Skeletal muscle satellite cell (primary cell): ENCODE measurements around the gene PDX1.
A peak's percentile ranks its signal among the peaks of the same experiment; 100 is the strongest.

Experiments used
- H3K27me3 ChIP-seq: 2 replicates; pipeline ENCODE4 v1.7.0; 2013; ENCODE audit warnings: low read length; ENCODE audit not compliant: control insufficient read depth, insufficient read depth
- H3K36me3 ChIP-seq: 2 replicates; pipeline ENCODE4 v1.7.0; 2013; ENCODE audit warnings: mild to moderate bottlenecking, control low read depth, low read length; ENCODE audit not compliant: insufficient read depth
- H3K4me1 ChIP-seq: 2 replicates; pipeline ENCODE4 v1.7.0; 2013; ENCODE audit warnings: low read length; ENCODE audit not compliant: control insufficient read depth, insufficient read depth
- H3K4me2 ChIP-seq: 2 replicates; pipeline ENCODE4 v1.7.0; 2013; ENCODE audit warnings: mild to moderate bottlenecking, low read length
- H3K4me3 ChIP-seq: 2 replicates; pipeline ENCODE4 v1.7.0; 2013; ENCODE audit warnings: low read length
- H3K9ac ChIP-seq: 2 replicates; pipeline ENCODE4 v1.7.0; 2013; ENCODE audit warnings: mild to moderate bottlenecking, low read depth, low read length, moderate library complexity
- H3K9me3 ChIP-seq: replicated peaks from 2 replicates; pipeline ENCODE4 v1.7.0; 2013; ENCODE audit warnings: mild to moderate bottlenecking, control low read depth, low read length

The PDX1 gene

DNA sequence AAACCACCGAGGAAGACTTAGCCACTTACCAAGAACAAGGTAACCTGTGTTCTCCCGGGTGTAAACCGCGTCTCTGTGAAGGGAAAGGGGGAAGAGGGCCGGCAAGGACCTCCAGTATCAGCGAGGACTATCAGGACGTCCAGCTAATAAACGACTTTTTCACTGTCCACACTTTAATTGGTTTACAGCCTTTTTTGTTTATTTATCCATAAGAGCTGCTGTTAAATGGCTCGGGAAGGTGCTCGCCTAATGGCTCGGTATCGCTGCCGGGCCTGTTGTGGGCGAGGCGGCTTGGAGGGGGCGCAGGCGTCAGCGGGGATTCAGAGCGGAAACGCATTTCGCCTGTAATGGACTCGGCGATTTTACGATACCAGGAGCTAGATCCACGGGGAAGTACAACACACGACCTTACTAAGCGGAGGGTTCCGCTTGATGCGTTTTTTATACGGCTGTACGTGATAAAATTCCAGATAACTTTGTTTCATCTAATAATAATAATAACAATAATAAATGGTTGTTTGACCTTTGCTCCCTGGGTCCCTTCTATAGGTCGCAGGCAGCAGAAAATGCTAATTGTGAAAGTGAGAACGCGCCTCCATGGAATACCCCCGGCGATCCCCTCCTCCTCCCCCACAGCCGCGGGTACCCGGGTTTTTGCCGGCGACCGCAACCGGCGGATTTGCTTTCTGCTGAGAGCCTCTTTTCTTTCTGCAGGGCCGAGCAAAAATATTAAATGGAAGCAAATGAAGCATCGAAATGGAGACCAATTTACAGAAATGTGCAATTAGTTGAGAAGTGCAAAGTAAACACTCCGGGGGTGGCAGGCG, 2.5 kb upstream of the PDX1 start:
- H3K36me3 ChIP-seq, result no peaks in the 10 kb centered on the region
- no peak overlapping the region for H3K9ac ChIP-seq
- H3K9me3 ChIP-seq, result no peaks in the 10 kb centered on the region
- peaks cover 8% of the 10 kb centered on the region for H3K4me1 ChIP-seq
- H3K4me2 ChIP-seq, result no peak overlapping the region
- H3K27me3 ChIP-seq, result peaks cover 70% of the 10 kb centered on the region
- H3K4me3 ChIP-seq, result no peak overlapping the region

DNA sequence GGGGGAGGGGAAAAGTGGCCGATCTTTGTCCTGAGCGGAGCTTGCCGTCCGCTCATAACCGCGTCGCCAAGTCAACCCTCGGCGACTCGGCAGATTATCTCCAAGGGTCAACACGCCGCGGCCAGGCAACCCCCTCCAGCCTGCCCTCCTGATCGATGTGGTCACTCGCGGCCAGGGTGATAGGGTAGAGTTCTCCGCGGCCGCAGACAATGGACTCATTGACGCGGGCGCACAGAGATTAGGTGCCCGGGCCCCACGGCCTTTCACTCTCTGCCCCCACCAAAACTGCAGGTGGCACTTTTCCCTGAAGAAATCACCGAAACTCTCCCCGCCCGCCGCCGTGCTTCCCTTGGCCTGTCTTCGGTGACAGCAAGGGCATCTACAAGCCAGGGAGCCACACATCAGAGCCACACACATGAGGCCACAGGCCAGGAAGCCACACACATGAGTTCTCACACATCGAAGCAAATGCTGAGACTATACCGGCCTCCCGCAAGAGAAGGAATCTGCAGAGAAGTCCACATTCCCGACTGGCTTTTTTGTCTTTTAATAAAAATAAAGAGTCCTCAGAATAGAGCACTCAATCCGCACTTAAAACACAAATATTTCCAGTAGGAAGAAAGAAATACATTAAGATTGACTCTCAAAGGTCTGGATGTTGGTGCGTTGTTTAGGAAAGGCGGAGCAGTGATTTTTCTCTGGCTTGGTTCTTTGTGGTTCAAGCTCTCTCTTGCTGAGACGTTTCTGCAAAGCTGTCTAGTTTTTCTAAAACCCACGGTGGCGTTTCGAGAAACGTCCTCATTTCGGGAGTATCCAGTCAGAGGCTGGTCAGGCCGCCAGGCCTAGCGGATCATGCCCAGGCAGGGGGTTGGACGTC, 1.5 kb upstream of the PDX1 start:
- H3K4me3 ChIP-seq, result no peak overlapping the region
- no peaks in the 10 kb centered on the region for H3K36me3 ChIP-seq
- peaks cover 8% of the 10 kb centered on the region for H3K4me1 ChIP-seq
- peaks cover 80% of the 10 kb centered on the region for H3K27me3 ChIP-seq
- no peak overlapping the region for H3K4me2 ChIP-seq
- no peak overlapping the region for H3K9ac ChIP-seq
- H3K9me3 ChIP-seq, result no peaks in the 10 kb centered on the region

DNA sequence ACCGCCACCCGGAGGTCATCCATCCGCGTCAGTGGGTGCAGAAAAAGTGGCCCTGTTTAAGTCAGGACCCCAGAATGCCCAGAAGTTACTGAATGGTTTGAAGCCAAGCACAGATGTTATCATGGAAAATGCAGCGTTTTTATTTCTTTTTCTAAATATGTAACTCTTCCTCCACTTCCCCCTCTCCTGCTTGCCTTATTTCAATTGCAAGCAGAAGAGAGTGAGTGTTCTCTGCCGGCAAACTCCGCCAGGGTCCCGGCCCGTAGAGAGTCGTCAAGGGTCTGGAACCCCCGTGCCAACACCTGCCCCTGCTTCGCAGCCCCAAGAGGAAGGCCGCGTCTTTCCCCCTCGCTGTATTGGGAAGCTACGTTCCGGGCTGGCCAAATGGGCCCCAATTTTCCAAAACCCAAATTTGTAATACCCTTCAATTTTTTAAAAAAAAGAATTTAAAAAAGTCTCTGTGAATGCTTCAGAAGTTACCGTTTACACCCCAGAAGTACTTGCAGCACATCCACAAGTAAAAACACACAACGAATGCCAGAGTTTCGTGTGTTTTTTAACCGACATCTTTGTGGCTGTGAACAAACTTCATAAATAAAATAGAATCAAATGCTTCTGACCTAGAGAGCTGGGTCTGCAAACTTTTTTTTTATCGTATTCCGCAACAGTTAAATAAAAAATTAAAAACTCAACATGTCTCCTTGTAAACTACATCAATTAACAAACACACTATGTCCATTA, 712 bp upstream of the PDX1 start:
- H3K4me3 ChIP-seq, result no peak overlapping the region
- H3K9ac ChIP-seq, result no peak overlapping the region
- no peak overlapping the region for H3K4me2 ChIP-seq
- no peaks in the 10 kb centered on the region for H3K36me3 ChIP-seq
- peaks cover 87% of the 10 kb centered on the region for H3K27me3 ChIP-seq
- H3K9me3 ChIP-seq, result no peaks in the 10 kb centered on the region
- peaks cover 8% of the 10 kb centered on the region for H3K4me1 ChIP-seq

DNA sequence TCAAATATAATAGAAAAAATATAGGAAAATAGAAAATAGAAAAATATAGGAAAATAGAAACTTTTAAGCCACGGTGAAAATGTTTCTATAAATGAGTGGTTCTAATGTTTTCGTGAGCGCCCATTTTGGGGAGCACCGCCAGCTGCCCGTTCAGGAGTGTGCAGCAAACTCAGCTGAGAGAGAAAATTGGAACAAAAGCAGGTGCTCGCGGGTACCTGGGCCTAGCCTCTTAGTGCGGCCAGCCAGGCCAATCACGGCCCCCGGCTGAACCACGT, 204 bp upstream of the PDX1 start:
- H3K4me2 ChIP-seq, result peak overlapping the region; percentile 54
- peaks cover 8% of the 10 kb centered on the region for H3K4me1 ChIP-seq
- no peak overlapping the region for H3K4me3 ChIP-seq
- peaks cover 88% of the 10 kb centered on the region for H3K27me3 ChIP-seq
- no peak overlapping the region for H3K9ac ChIP-seq
- H3K9me3 ChIP-seq, result no peaks in the 10 kb centered on the region
- H3K36me3 ChIP-seq, result no peaks in the 10 kb centered on the region

DNA sequence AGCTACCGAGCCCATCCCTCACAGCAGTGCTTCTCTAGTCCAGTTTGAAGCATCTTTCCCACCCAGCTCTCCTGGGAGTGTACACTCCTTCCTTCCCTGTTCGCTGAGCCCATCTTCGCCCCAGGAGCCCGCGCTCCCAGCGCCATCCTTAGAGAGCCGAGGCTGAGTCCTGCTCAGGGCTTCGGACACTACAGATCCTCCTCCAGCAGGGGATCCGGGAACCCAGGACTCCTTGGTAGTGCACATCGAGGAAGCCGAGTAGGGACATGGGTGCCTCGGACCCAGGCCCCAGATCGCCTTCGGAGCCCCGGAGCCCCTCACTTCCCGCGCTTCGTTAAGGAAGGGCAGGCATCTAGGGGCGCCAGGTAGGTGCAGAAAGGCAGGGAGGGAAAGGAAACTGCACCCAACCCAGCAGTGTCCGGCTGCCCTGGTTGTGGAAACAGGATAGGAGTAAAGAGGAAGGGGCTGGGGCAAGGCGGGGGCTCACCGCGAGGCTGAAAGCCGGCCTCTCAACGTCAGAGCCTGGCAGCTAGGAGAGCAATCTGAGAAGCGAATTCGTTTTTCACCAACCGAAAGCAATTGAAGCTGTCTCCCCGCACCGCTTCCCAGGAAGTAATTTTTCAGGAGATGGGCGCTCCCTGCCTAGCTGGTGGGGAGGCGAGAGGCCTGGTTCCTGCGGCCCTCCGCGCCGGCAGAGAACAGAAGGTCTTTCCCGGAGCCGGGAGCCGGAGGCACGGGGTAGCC, 1.0 kb downstream of the PDX1 start:
- Histone ChIP-seq H3K4me3 (peak overlapping the region; percentile 63), H3K36me3 (no peaks in the 10 kb centered on the region), H3K9ac (no peak overlapping the region), H3K9me3 (no peaks in the 10 kb centered on the region), H3K27me3 (peaks cover 92% of the 10 kb centered on the region), H3K4me1 (peaks cover 8% of the 10 kb centered on the region), H3K4me2 (peak overlapping the region; percentile 81)

DNA sequence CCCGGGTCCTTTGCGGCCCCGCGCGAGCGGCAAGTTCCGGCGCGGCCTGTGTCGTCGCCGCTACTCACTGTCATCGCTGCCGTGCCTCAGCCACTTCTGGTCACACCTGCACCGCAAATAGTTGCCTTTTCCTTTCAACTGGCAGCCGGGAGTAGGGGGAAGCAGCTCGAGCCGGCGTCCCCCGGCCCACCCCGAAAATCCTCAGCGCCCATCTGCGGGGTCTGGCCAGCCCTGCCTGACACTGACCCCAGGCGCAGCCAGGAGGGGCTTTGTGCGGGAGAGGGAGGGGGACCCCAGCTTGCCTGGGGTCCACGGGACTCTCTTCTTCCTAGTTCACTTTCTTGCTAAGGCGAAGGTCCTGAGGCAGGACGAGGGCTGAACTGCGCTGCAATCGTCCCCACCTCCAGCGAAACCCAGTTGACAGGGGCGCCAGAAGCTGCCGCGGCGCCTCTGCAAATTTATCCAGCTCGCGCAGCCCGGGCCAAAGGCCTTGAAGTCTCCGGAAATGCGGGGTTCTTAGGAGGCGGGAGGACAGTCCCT, 1.7 kb downstream of the PDX1 start:
- Histone ChIP-seq H3K9ac (no peak overlapping the region), H3K27me3 (peaks cover 96% of the 10 kb centered on the region), H3K4me2 (peak overlapping the region; percentile 81), H3K36me3 (no peaks in the 10 kb centered on the region), H3K9me3 (no peaks in the 10 kb centered on the region), H3K4me1 (peaks cover 8% of the 10 kb centered on the region), H3K4me3 (peak overlapping the region; percentile 63)

DNA sequence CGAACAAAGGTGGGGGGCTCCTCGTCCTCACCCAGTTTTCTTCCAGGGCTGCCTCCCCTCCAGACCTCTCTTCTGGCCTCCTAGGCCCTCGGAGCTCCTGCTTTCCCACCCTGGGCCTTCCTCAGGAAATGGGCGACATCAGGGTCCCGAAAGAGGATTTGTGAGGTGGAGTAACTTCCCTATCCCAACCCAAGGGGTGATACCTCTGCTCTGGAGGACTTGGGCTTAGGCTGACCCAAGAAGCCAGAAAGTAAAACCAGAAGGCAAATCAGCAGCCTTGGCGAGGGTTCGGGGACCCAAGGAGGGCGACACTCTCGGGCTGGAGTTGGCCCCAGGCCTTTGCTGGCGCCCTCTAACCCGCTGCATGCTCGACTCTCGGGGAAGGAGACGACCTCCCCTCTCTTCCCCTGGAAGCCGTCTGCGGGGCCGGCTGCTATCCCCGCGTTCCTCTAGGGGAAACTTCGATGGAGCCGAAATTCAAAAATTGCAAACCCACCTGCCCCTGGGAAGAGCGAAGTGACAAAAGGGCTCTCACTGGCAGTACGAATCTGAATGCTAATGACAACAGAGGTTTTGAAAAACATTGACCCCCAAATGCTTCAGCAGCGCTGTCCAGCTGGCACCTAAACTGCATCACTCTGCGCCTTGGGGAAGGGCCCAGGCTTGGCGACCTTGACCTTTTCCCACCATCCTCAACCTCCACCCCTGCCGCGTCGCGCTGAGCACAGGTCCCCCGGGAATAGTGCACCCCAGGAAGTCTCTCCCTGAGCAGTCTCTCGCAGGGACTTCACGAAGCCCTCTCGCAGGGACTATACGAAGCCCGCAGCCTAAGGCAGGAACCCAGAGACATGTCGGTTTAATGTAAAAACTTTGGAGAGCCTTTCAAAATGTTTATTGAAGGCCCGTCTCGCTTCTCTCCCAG, 2.4 kb downstream of the PDX1 start:
- H3K36me3 ChIP-seq, result no peaks in the 10 kb centered on the region
- no peaks in the 10 kb centered on the region for H3K9me3 ChIP-seq
- H3K4me2 ChIP-seq, result no peak overlapping the region
- no peak overlapping the region for H3K4me3 ChIP-seq
- peaks cover 96% of the 10 kb centered on the region for H3K27me3 ChIP-seq
- peaks cover 8% of the 10 kb centered on the region for H3K4me1 ChIP-seq
- H3K9ac ChIP-seq, result no peak overlapping the region

DNA sequence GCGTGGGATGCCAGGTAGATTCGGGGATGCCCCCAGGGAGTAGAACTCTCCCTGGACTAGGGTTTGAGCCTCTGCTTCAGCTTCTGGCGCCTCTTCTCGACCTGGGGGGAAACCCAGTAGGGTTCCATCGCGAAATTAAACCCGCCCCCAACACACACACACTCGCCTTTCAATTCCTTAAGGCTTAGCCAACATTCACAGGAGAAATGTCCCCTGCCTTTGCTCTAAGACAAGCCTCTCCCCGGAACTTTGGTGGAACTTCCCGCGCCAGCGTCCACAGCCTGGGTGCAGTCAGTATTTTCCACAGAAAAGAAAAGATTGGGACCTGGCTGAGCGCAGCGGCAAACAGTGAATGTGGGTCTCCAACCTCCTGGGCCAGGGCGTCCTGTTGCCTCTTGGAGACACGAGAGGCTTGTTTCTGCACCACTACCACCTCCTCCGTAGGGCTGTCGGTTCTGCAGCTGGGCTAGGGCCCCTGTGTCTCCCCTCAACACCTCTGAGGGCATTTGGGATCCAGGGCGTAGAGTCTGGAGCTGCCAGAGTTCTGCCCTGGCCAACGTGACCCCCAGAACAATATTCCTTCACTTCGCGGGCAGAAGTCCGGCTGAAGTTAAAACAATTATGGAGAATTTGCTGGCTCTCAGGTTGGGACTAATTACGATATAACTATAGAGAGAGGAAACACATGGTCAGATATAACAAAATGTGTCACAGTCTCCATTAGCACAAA, 3.2 kb downstream of the PDX1 start:
- H3K4me1 ChIP-seq, result peaks cover 8% of the 10 kb centered on the region
- H3K4me3 ChIP-seq, result no peak overlapping the region
- no peaks in the 10 kb centered on the region for H3K9me3 ChIP-seq
- no peaks in the 10 kb centered on the region for H3K36me3 ChIP-seq
- H3K4me2 ChIP-seq, result no peak overlapping the region
- H3K9ac ChIP-seq, result no peak overlapping the region
- H3K27me3 ChIP-seq, result peaks cover 96% of the 10 kb centered on the region

DNA sequence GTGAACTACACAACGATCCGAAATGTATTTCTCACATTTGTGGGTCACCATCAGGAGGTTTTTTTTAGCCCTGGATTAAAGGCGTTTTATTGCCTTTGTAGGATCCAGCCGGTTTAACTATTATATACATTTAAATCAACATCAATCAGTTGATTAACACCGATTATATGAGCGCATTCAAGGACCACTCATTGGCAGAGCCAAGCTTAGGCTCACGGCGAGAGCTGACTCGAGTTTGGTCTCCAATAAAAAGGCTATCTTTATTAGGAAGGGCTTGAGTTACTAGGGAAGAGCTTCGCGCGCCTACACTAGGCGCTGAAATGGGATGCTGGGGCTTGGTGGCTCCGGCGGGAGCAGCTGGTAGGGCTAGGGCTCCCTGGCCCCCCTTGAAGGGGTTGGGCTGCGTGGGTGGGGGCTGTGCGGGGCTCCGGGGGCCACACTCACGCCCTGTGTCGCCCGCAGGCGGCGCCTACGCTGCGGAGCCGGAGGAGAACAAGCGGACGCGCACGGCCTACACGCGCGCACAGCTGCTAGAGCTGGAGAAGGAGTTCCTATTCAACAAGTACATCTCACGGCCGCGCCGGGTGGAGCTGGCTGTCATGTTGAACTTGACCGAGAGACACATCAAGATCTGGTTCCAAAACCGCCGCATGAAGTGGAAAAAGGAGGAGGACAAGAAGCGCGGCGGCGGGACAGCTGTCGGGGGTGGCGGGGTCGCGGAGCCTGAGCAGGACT, 4.2 kb downstream of the PDX1 start:
- H3K27me3 ChIP-seq, result peaks cover 96% of the 10 kb centered on the region
- H3K9me3 ChIP-seq, result no peaks in the 10 kb centered on the region
- H3K4me2 ChIP-seq, result no peak overlapping the region
- no peaks in the 10 kb centered on the region for H3K36me3 ChIP-seq
- H3K9ac ChIP-seq, result no peak overlapping the region
- H3K4me3 ChIP-seq, result no peak overlapping the region
- H3K4me1 ChIP-seq, result peaks cover 8% of the 10 kb centered on the region
